GM21423 (cell line): ENCODE data around the gene BEGAIN.
"Not testable (repeated sequence)": the region's sequence is repeated elsewhere in the genome, so short reads cannot be mapped to it uniquely, and the experiment has no call there.

ENCODE experiments used
- ATAC-seq: cut with Tn5 transposase; IDR thresholded peaks from one replicate; pipeline ENCODE4 v1.9.1; 2021; ENCODE audit warnings: mild to moderate bottlenecking, moderate library complexity; ENCODE audit not compliant: unreplicated experiment

BEGAIN gene

DNA sequence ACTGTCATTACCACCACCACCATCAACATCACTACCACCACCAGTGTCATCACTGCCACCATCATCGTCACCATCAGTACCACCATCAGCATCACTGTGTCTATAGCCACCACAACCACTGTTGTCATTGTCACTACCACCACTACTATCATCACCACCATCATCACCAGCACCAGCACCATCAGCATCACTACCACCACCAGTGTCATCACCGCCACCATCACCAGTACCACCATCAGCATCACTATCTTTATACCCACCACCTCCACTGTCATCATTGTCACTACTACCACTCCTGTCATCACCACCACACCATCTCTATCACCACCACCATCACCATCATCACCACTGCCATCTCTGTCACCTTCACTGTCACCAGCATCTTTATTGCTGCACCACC, 60.6 kb downstream of the BEGAIN start:
- ATAC-seq, result no peak

DNA sequence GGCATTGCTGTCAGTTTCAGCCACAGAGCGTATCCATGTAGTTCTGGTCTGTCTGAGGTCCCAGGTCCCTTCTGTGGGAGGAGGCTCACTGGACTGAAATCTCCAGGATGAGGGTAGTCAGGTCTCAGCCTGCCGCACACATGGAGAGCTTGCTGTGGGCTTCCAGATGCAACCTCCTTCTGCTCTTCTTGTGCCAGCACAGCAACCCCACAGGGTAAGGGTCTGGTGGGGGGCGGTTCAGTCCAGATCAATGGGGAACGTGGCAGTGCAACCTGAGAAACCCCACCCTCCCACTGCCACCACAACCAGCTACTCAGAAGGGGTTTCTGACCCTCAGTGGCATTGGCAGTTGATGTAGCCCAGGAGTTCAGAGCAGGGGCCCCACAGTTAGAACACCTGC, 61.2 kb downstream of the BEGAIN start:
- ATAC-seq, result no peak

GRCh38 chr14:100525615-100526014, 61.6 kb downstream of the BEGAIN start:
- no peak for ATAC-seq

- no peak for ATAC-seq
These were observed 62.3 kb downstream of the BEGAIN start for GRCh38 chr14:100524933-100525243.

GRCh38 chr14:100524233-100524932, 62.8 kb downstream of the BEGAIN start:
- no peak for ATAC-seq

DNA sequence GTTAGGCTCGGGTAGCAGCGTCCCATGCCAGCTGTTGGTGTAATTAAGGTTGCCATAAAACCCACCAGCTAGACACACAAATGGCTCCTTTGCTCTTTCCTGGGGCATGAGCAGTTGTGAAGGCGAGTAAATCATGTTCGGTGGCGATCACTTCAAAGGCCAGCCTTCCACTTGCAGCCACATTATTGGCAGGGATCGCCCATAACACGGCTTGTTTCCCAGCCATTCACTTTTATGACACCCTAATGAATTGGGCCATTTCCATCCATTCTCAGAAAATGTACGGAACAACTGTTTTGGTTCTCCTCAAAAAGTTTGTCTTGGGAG, 63.4 kb downstream of the BEGAIN start:
- no peak for ATAC-seq

GRCh38 chr14:100523131-100523842, 63.9 kb downstream of the BEGAIN start:
- no peak for ATAC-seq

GRCh38 chr14:100522616-100523099, 64.6 kb downstream of the BEGAIN start:
- no peak for ATAC-seq

DNA sequence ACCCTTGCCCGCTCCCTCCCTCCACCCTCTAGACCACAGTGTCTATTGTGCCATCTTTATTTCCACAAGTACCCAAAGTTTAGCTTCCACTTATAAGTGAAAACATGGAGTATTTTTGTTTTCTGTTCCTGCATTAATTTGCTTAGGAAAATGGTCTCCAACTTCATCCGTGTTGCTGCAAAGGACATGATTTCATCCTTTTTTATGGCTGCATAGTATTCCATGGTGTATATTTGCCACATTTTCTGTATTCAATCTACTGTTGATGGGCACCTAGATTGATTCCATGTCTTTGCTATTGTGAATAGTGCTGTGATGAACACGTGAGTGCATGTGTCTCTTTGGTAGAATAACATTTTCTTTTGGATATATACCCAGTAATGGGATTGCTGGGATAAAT, 81.2 kb downstream of the BEGAIN start:
- not testable (repeated sequence) for ATAC-seq

- ATAC-seq, result no peak
These were observed 82.7 kb downstream of the BEGAIN start for GRCh38 chr14:100504372-100505078.

DNA sequence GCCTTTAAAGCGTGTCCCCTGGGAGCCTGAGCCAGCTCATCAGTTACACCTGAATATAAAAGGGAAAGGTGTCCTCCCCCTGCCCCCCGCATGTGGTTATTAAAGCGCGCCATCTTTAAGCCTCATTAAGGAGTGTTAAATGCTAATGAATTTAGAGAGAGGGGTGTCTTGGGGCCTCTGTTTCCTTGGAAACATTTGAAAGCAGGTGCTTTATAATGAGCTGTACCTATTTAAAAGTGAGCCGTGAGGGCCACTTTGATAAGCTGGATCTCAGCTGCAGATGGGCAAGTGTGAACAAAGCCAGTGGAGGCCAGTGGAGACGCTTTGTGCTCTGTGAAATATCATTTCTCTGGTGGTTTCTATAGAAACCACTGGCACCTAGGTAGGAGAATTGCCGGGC, 84.0 kb downstream of the BEGAIN start:
- no peak for ATAC-seq

GRCh38 chr14:100502622-100503220, 84.5 kb downstream of the BEGAIN start:
- no peak for ATAC-seq

DNA sequence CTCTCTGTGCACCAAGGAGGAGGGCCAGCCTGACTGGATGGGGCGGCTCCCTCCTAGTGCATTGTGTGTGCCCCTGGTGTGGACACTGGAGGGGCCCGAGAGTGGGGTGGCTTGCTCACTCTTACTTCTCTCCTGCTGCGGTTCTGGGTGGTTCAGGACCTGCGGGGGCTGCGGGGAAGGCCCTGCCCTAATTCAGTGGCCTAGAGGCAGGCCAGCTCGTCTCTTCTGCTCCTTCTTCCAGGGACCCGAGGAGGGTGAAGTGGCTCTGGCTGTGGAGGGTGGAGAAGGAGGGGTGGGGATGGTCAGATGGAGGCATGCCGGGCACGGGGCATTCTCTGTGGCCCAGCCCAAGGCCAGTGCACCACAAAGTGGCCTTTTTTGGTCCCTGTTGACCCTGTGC, 87.1 kb downstream of the BEGAIN start:
- ATAC-seq, result no peak

- ATAC-seq, result no peak
These were observed 89.1 kb downstream of the BEGAIN start for GRCh38 chr14:100498068-100498467.

GRCh38 chr14:100495917-100496316, 91.3 kb downstream of the BEGAIN start:
- ATAC-seq, result no peak

GRCh38 chr14:100494645-100495044, 92.6 kb downstream of the BEGAIN start:
- no peak for ATAC-seq

- no peak for ATAC-seq
These were observed 97.0 kb downstream of the BEGAIN start for GRCh38 chr14:100490252-100490651.

DNA sequence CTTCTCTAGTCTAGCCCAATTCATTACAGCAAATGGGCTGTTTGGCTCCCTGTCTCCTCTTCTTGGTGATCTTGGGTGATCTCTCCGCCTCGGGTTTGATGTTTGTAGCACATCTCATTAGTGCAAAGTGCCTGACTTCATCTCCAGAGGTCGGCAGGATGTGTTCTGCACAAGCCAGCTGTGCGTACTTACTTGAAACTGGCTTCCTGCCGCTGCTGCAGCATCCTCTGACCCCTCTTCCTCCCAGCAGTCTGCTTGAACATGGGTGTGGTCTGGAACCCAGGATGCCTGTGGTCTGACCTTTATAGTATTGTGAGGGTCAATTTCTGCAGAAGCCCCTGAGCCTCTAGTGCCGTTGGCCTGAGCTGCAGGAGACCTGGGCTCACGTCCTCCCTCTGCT, 99.2 kb downstream of the BEGAIN start:
- no peak for ATAC-seq

DNA sequence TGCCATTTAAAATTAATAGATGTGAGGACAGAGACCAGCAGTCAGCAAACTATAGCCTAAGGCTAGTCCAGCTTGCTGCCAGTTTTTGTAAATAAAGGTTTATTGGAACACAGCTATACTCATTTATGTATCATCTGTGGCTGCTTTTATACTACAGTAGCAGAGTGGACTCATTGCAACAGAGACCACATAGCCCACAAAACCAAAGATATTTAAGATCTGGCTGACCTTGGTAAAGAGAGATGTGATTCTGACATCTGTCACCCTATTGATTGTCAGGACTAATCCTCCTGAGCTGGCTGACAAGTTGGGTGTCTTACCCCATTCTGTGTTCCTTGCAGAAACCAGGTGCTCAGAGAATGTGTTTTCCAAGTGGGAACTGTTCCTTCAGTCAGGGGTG, 99.9 kb downstream of the BEGAIN start:
- ATAC-seq, result no peak
